ENCODE measurements around the gene ZFR.
"Not testable (repeated sequence)": the region's sequence is repeated elsewhere in the genome, so short reads cannot be mapped to it uniquely, and the experiment has no call there.

ZFR gene

DNA sequence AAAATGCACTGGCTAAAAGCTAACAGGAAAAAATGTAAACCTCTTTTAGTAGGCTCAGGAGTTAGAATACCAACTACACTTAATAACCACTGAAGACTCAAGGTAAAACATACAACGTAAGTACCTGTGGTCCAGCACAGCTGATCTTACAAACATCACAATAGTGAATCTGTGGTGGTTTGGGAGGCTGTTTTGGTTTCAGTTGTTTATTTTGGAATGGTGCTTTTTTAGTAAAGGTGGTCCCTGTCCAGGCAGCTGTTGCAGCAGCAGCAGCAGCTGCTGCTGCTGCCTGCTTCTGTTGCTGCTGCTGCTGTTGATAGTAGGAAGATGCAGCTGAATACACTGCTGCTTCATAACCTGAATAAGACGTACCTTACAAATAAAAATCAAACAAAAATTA, 37.9 kb downstream of the ZFR start:
- DNase-seq (ENCODE audit: low spot score): no peak

- no peak for DNase-seq (ENCODE audit: low spot score)
Measured at GRCh38 chr5:32405507-32405906, 39.0 kb downstream of the ZFR start.

- no peak for DNase-seq (ENCODE audit: low spot score)
Measured at GRCh38 chr5:32403760-32404159, 40.8 kb downstream of the ZFR start.

DNA sequence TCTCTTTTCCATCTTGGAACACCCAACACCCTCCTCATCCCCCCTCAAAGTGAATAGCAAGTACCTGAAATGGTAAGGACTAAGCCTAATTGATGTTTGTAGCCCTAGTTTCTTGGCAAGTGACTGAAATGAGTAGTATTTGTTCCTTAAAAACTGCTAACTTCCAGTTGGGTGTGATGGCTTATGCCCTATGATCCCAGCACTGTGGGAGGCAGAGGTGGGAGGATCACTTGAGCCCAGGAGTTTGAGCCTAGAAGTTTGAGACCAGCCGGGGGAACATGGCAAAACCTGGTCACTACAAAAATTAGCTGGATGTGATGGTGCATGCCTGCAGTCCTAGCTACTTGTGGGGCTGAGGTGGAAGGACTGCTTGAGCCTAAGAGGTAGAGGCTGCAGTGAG, 44.1 kb downstream of the ZFR start:
- DNase-seq (ENCODE audit: low spot score): no peak

GRCh38 chr5:32398754-32399153, 45.8 kb downstream of the ZFR start:
- DNase-seq (ENCODE audit: low spot score): not testable (repeated sequence)

- no peak for DNase-seq (ENCODE audit: low spot score)
Measured at GRCh38 chr5:32394981-32395380, 49.6 kb downstream of the ZFR start.

DNA sequence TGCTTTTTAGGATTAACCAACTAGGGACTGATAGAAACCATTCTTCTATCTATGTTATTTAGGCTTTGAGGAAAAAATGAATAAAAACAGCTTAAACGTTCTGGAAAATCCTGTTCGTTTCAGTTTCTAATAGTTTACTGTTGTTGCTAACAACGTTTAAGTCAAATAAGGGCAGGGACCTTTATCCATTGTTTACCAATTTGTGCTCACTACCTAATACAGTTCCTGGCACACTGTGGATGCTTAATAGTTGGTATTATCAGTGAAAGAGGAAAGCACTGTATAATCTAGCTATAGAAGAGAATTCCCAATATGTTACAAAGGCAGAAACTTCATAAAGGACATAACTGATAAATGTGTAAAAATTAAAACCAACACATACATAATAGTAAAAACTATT, 52.5 kb downstream of the ZFR start:
- DNase-seq (ENCODE audit: low spot score): no peak

- no peak for DNase-seq (ENCODE audit: low spot score)
Measured at GRCh38 chr5:32390819-32391591, 53.5 kb downstream of the ZFR start.

DNA sequence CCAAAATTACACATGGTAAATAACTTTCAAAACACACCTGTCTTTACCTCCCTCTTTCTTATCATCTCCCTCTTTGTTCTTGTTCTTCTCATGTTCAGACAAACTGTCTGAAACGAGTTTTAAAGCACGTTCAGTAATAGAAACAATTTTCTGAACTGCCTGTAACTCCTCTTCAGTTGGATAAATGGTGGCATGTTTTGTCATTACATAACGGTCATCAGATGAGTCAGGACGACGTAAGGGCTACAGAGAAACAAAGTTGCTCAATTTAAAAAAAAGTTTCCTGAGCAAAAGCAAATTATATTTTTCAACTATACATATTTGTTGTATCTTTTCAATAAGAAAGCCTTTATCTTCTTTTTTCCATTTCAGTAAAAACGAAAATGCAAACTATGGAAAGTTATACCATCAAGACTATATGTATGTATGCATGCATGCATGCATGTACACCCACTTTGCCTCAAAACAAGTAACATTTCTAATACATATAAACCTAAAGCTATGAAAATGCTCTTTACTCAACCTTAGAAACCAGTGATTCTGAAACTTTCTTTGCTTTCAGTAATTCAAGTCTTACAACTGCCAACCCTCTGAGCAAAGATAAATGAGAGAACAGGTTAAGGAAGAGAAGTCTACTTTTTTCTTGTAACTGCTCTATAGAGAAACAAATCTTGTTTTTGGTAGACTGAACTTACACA, 56.0 kb downstream of the ZFR start:
- DNase-seq (ENCODE audit: low spot score): no peak

- no peak for DNase-seq (ENCODE audit: low spot score)
Measured at GRCh38 chr5:32387841-32388240, 56.7 kb downstream of the ZFR start.

DNA sequence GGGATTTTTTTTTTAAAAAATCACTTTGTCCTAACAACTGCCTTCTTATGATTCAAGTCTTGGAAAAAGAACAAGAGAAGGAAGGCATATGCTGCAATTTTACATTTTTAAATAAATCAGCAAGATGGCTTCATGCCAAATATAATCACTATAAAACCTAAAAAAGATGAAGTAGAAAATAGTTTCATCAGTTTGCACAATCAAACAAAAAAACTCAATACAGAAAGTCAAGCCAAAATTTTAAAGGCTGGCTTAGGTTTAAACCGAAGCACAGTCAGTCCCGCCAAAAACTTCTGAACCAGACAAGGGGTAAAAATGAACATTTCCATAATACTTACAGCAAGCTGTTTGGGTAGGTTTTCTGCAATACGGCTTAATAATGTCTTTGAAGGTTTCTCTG, 57.3 kb downstream of the ZFR start:
- no peak for DNase-seq (ENCODE audit: low spot score)

- DNase-seq (ENCODE audit: low spot score): no peak
Measured at GRCh38 chr5:32384621-32385020, 59.9 kb downstream of the ZFR start.

DNA sequence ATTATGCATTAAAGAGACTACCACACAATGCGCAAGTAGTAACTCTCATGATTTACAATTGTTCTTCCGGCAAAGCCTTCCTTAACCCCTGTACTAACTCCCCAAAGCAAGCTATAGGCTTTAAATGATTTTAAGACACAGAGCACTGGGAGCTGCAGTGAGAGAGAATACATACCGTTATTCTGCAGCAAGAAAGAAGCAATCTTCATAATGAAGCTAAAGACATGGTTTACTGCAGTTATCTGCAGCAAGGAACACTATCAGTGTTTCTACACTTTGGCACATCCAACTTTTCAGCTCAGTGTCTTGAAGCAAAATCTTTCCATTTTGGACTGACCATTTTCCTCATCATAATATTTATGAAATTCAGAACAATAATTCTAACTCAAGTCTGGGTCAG, 61.0 kb downstream of the ZFR start:
- no peak for DNase-seq (ENCODE audit: low spot score)

- DNase-seq (ENCODE audit: low spot score): no peak
Measured at GRCh38 chr5:32383065-32383464, 61.5 kb downstream of the ZFR start.

DNA sequence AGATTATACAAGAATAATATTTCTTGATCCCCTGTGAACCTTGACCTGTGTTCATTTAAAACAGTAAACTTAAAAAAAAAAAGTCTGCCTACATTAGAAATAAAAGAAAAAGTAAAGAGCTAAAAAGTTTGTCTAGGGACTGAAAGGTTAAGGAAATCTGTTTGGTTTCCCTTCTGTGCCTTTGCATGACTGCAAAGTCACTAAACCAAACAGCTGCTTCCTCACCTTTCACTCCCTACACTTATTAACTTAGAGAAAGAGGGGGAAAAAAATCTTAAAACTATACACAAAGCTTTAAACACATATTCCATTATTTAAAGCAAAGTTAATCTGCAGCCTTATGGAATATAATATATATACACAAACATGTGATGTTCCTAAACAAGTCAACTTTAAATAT, 65.1 kb downstream of the ZFR start:
- DNase-seq (ENCODE audit: low spot score): no peak

DNA sequence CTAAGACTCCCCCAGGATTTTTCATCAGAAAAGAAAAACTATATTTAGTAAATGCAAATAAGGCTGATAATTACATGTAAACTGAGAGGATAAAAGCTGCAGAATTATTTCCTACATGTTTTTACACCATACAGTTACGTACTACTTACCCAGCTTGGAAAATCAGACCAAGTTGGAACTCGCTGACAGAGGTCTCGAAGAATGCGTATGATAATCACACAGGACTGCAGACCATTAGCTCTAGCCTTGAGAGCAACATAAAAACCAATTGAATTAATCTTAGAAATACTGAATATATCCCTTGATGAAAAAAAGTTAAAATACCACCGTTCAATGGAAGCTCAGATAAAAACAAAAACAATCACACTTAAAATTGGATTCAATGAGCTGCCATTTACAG, 65.6 kb downstream of the ZFR start:
- DNase-seq (ENCODE audit: low spot score): no peak

- DNase-seq (ENCODE audit: low spot score): no peak
Measured at GRCh38 chr5:32369542-32370155, 74.9 kb downstream of the ZFR start.

DNA sequence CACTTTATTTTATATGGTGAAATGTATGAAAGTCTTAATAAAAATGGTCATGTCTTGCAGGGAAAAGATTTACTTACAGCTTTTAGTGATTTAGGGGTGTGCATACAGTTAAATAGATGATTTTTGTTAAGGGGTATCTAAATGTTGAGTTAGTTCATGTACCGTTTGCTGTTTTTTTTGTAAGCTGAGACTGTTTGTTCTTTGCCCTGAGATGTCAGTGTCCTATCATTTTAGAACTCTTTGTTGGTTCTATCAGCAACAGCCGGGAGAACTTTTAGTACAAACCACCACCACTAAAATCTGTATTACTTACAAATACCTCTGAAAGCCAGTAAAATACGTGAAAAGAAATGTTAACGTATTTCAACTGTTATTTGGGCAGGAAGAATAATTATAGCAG, 75.5 kb downstream of the ZFR start:
- DNase-seq (ENCODE audit: low spot score): no peak

DNA sequence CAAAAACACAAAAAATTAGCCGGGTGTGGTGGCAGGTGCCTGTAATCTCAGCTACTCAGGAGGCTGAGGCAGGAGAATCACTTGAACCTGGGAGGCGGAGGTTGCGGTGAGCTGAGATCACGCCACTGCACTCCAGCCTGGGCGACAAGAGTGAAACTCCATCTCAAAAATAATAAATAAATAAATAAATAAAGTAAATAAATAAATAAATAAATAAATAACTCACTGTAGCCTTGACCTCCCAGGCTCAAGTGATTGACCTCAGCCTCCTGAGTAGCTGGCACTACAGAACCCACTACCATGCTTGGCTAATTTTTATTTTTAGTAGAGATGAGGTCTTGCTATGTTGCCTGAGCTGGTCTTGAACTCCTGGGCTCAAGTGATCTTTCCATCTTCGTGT, 77.3 kb downstream of the ZFR start:
- not testable (repeated sequence) for DNase-seq (ENCODE audit: low spot score)

DNA sequence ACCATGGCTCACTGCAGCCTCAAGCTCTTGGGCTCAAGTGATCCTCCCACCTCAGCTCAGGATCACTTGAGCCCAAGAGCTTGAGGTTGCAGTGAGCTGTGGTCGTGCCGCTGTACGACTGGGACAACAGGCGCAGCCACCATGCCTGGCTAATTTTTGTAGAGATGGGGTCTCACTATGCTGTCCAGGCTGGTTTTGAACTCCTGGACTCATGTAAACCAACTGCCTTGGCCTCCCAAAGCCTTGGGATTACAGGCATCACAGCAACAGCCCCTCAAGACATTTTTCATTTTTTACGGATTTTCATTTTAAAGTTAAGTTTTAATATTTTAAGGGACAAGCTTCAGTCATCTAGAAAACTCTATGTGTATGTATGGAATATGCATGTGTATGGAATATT, 78.9 kb downstream of the ZFR start:
- DNase-seq (ENCODE audit: low spot score): no peak

DNA sequence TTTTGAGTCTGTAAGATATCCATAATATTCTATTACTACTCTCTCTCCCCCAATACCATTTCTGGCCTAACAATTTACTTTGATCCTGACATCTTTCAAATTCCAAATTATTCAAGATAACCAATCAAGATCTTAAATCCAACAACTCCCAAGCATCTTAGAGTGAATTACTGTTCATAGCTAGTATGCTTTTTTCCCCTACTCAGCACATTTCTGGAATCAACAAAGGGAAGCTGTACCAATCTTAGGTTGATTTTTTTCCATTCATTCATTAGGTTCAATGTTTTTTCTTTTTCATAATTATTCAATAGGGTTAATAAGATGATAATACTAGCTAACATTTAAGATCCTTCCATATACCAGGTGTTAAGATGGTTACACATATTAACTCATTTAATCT, 81.5 kb downstream of the ZFR start:
- DNase-seq (ENCODE audit: low spot score): no peak

DNA sequence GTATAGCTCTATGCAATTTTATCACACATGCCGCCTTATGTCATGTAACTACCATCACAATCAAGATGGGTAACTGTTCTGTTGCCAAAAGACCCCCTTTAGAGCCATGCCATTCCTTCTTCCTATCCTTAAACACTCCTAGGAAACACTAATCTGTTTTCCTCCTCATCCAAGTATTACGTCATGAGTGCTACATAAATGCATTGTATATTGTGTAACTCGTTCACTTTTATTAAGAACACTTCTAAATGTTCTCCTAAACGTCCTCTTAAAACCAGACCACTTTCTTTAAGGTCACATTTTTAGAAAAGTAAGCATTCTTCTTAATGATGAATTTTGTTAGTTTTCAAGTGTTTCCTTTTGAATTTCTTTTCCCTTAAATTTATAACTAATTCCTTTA, 82.0 kb downstream of the ZFR start:
- no peak for DNase-seq (ENCODE audit: low spot score)

DNA sequence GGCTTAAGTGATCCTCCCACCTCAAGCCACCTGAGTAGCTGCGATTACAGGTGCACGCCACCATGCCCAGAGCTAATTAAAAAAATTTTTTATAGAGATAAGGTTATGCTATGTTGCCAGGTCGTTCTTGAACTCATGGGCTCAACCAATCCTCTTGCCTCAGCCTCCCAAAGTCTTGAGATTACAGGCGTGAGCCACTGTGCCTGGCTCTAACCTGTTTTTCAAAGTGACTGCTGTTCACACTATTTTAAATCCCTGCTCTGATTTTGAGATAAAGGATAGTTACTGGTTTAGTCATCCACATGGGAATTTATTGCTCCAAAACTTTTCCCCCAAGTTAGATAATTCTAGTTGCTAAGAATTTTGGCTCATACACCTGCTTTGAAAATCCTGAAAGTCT, 83.6 kb downstream of the ZFR start:
- DNase-seq (ENCODE audit: low spot score): no peak

DNA sequence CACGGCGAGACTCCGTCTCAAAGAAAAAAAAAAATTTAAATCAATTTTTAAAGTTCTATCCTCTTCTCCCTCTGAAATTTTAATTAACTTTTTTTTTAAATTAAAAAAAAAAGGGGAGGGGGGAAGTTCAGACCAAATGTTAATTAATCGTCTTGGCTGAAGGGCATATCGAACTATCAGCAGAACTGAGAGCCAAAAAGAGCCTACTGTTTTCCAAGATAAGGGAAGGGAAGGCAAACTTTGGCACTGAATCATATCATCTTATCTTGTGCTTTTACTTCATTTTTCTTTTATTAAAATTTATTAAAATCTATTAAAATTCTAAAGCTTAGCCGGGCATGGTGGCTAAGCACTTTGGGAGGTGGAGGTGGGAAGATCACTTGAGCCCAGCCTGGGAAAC, 85.9 kb downstream of the ZFR start:
- no peak for DNase-seq (ENCODE audit: low spot score)
